HEK293 (cell line): Measurements from ENCODE around the gene PARD3B.

Experiments used
- CTCF ChIA-PET: fragments of 350-600 bp; formaldehyde crosslinking; extraction: SDS; loops from one replicate; lab custom pipeline; 2021; ENCODE audit warnings: antibody characterized with exemption; lab: Yijun Ruan, JAX
- POLR2A ChIA-PET: fragments of 300-600 bp; formaldehyde crosslinking; extraction: SDS; loops from one replicate; lab custom pipeline; 2020; ENCODE audit warnings: antibody characterized with exemption, inconsistent platforms; lab: Yijun Ruan, JAX
- H3K27ac ChIP-seq: fragments of 200-500 bp; sonication (Bioruptor generic); 2 replicates; pipeline ENCODE4 v1.5.1; 2014; ENCODE audit warnings: low read depth, low read length, control low read depth, inconsistent platforms; ENCODE audit errors: extremely low read depth
- H3K36me3 ChIP-seq, 2 experiments: fragments of 200-500 bp in 1 of 2; sonication (Bioruptor generic) in 1 of 2; 1 replicate in 1 of 2; 2 replicates in 1 of 2; pipeline ENCODE4 v1.5.1; 2014 to 2017; ENCODE audit warnings: inconsistent platforms in 2 of 2, low read length in 2 of 2; ENCODE audit not compliant: control insufficient read depth in 2 of 2, insufficient read depth in 1 of 2
- H3K4me1 ChIP-seq: fragments of 200-500 bp; sonication (Bioruptor generic); 2 replicates; pipeline ENCODE4 v1.5.1; 2014; ENCODE audit warnings: mild to moderate bottlenecking, low read length, inconsistent platforms; ENCODE audit not compliant: control insufficient read depth, insufficient read depth
- H3K4me3 ChIP-seq: 2 replicates; pipeline ENCODE4 v1.5.1; 2011; ENCODE audit warnings: low read depth, mild to moderate bottlenecking, control low read depth, low read length, moderate library complexity
- H3K9me3 ChIP-seq: fragments of 200-500 bp; sonication (Bioruptor generic); 2 replicates; pipeline ENCODE4 v1.5.1; 2014; ENCODE audit warnings: low read depth, low read length, inconsistent platforms; ENCODE audit not compliant: control insufficient read depth, insufficient read depth
- OSR2 ChIP-seq: fragments of 450-650 bp; formaldehyde crosslinking; IDR thresholded peaks from 2 replicates; pipeline ENCODE4 v1.5.1; 2016; ENCODE audit warnings: missing biosample characterization, missing genetic modification characterization
- REST ChIP-seq: fragments of 450-650 bp; formaldehyde crosslinking; IDR thresholded peaks from 2 replicates; pipeline ENCODE4 v1.5.1; 2016; ENCODE audit warnings: missing biosample characterization, missing genetic modification characterization
- SP2 ChIP-seq: fragments of 450-650 bp; formaldehyde crosslinking; IDR thresholded peaks from 2 replicates; pipeline ENCODE4 v1.5.1; 2016; ENCODE audit warnings: missing biosample characterization, missing genetic modification characterization
- ZFP3 ChIP-seq: fragments of 450-650 bp; formaldehyde crosslinking; IDR thresholded peaks from 2 replicates; pipeline ENCODE4 v1.5.1; 2016; ENCODE audit warnings: low read depth, missing biosample characterization, missing genetic modification characterization
- ZNF112 ChIP-seq: fragments of 450-650 bp; formaldehyde crosslinking; IDR thresholded peaks from 2 replicates; pipeline ENCODE4 v1.5.0; 2017; ENCODE audit warnings: missing biosample characterization, missing genetic modification characterization
- ZNF138 ChIP-seq: fragments of 450-650 bp; formaldehyde crosslinking; IDR thresholded peaks from 2 replicates; pipeline ENCODE4 v1.5.1; 2016; ENCODE audit warnings: missing biosample characterization, missing genetic modification characterization, borderline replicate concordance
- ZNF24 ChIP-seq: fragments of 450-650 bp; formaldehyde crosslinking; IDR thresholded peaks from 2 replicates; pipeline ENCODE4 v1.5.1; 2016; ENCODE audit warnings: missing biosample characterization, missing genetic modification characterization
- ZNF266 ChIP-seq: fragments of 450-650 bp; formaldehyde crosslinking; IDR thresholded peaks from 2 replicates; pipeline ENCODE4 v1.5.1; 2016; ENCODE audit warnings: missing biosample characterization, missing genetic modification characterization, low read depth
- ZNF514 ChIP-seq: fragments of 450-650 bp; formaldehyde crosslinking; IDR thresholded peaks from 2 replicates; pipeline ENCODE4 v1.5.1; 2016; ENCODE audit warnings: missing biosample characterization, missing genetic modification characterization
- ZNF549 ChIP-seq: fragments of 450-650 bp; IDR thresholded peaks from 2 replicates; pipeline ENCODE4 v1.5.1; 2018; ENCODE audit warnings: missing biosample characterization, missing genetic modification characterization, mild to moderate bottlenecking, inconsistent platforms, moderate library complexity
- ZNF555 ChIP-seq: fragments of 450-650 bp; formaldehyde crosslinking; conservative IDR thresholded peaks from 2 replicates; pipeline ENCODE4 v1.5.1; 2017; ENCODE audit warnings: missing biosample characterization, mild to moderate bottlenecking, missing genetic modification characterization, inconsistent platforms
- ZNF639 ChIP-seq: fragments of 450-650 bp; formaldehyde crosslinking; IDR thresholded peaks from 2 replicates; pipeline ENCODE4 v1.5.1; 2016; ENCODE audit warnings: missing biosample characterization, missing genetic modification characterization
- ZNF645 ChIP-seq: fragments of 450-650 bp; formaldehyde crosslinking; IDR thresholded peaks from 2 replicates; pipeline ENCODE4; 2016; ENCODE audit warnings: missing biosample characterization, missing genetic modification characterization
- ZNF660 ChIP-seq: fragments of 450-650 bp; IDR thresholded peaks from 2 replicates; pipeline ENCODE4 v1.5.1; 2018; ENCODE audit warnings: missing biosample characterization, mild to moderate bottlenecking, missing genetic modification characterization
- ZSCAN18 ChIP-seq: fragments of 450-650 bp; formaldehyde crosslinking; IDR thresholded peaks from 2 replicates; pipeline ENCODE4 v1.5.1; 2016; ENCODE audit warnings: missing biosample characterization, missing genetic modification characterization
- TF ChIP-seq, protein P1 (sequence below): fragments of 450-650 bp; formaldehyde crosslinking; IDR thresholded peaks from 2 replicates; pipeline ENCODE4 v1.5.1; 2017; ENCODE audit warnings: missing biosample characterization, missing genetic modification characterization
- TF ChIP-seq, protein P2 (sequence below): fragments of 450-650 bp; formaldehyde crosslinking; IDR thresholded peaks from 2 replicates; pipeline ENCODE4 v1.5.1; 2016; ENCODE audit warnings: missing biosample characterization, missing genetic modification characterization

The PARD3B gene

DNA sequence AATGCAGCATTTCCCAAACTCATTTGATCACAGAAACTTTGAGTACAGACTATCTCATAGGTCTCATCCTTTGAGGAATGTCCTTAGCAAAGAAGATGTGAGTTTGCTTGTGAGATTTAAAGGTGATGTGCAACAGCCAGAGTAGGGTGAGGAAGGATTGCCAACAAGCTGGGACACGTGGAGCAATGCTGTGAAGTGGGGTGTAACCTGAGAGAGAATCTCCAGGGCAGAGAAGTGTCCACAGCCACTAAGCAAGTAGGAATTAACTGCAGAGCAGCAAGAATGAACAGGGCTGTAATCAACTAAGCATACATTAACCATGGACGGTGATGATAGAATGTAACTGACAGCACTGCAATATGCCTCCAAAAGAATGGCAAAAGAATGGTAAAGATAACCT, 667.1 kb downstream of the PARD3B start (continued):
- TF ChIP-seq ZNF639: no peak
- TF ChIP-seq SP2 (tag by site-specific recombination): no peak

DNA sequence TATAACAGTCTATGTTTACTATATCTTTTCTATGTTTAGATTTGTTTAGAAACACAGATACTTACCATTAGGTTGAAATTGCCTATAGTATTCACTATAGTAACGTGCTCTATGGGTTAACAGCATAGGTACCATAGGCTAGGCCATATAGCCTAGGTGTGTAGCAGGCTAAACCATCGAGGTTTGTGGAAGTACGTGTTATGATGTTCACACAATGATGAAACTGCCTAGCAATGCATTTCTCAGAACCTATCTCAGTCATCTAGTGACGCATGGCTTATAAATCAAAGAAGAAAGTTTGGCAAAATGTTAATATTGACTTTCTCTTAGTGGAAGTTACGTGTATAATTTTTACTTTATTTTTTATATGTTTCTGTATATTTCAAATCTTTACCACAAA, 670.8 kb downstream of the PARD3B start:
- TF ChIP-seq ZNF138 (tag by site-specific recombination): no peak
- no peak for TF ChIP-seq ZSCAN18
- TF ChIP-seq, all 188 proteins: peak for 0
- no peaks in the 10 kb centered on the region for H3K9me3 ChIP-seq
- no peak overlapping the region for H3K27ac ChIP-seq
- no peak overlapping the region for H3K4me3 ChIP-seq
- ChIA-PET CTCF (no interaction called here), POLR2A (no interaction called here)
- H3K4me1 ChIP-seq: no peaks in the 10 kb centered on the region
- no peaks in the 10 kb centered on the region for H3K36me3 ChIP-seq

GRCh38 chr2:205216580-205216979, 671.3 kb downstream of the PARD3B start:
- H3K9me3 ChIP-seq: no peaks in the 10 kb centered on the region
- ChIA-PET CTCF (no interaction called here), POLR2A (no interaction called here)
- no peaks in the 10 kb centered on the region for H3K36me3 ChIP-seq
- TF ChIP-seq ZNF112 (tag by site-specific recombination) (no peak), ZNF555 (tag by site-specific recombination) (no peak)
- H3K4me1 ChIP-seq: no peaks in the 10 kb centered on the region
- H3K27ac ChIP-seq: no peak overlapping the region
- no peak overlapping the region for H3K4me3 ChIP-seq

GRCh38 chr2:205217004-205217403, 671.7 kb downstream of the PARD3B start:
- Histone ChIP-seq H3K9me3 (no peaks in the 10 kb centered on the region), H3K4me3 (no peak overlapping the region), H3K4me1 (no peaks in the 10 kb centered on the region), H3K36me3 (no peaks in the 10 kb centered on the region), H3K27ac (no peak overlapping the region)
- ChIA-PET CTCF (interaction anchor here (0.8 kb wide), 1 partner anchor 459 kb away, joined by 3 read pairs; no protein-coding TSS in a partner anchor), POLR2A (no interaction called here)
- TF ChIP-seq ZNF24 (tag by site-specific recombination) (no peak), REST (0 out of 2 replicates have a peak, but pooled peaks have one; percentile 42)

GRCh38 chr2:205218056-205218455, 672.8 kb downstream of the PARD3B start:
- CTCF ChIA-PET: interaction anchor here (0.6 kb wide), 1 partner anchor 401 kb away, joined by 3 read pairs; no protein-coding TSS in a partner anchor
- POLR2A ChIA-PET: no interaction called here
- Histone ChIP-seq H3K36me3 (no peaks in the 10 kb centered on the region), H3K4me3 (no peak overlapping the region), H3K9me3 (no peaks in the 10 kb centered on the region), H3K27ac (no peak overlapping the region), H3K4me1 (no peaks in the 10 kb centered on the region)
- no peak for TF ChIP-seq OSR2
- no peak for TF ChIP-seq ZNF266 (tag by site-specific recombination)
- no peak for TF ChIP-seq ZNF660
- TF ChIP-seq, protein P1, sequence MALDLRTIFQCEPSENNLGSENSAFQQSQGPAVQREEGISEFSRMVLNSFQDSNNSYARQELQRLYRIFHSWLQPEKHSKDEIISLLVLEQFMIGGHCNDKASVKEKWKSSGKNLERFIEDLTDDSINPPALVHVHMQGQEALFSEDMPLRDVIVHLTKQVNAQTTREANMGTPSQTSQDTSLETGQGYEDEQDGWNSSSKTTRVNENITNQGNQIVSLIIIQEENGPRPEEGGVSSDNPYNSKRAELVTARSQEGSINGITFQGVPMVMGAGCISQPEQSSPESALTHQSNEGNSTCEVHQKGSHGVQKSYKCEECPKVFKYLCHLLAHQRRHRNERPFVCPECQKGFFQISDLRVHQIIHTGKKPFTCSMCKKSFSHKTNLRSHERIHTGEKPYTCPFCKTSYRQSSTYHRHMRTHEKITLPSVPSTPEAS (tag by site-specific recombination): no peak
- no peak for TF ChIP-seq ZNF645
- no peak for TF ChIP-seq ZFP3 (tag by site-specific recombination)
- TF ChIP-seq ZNF514 (tag by site-specific recombination): no peak
- TF ChIP-seq, protein P2, sequence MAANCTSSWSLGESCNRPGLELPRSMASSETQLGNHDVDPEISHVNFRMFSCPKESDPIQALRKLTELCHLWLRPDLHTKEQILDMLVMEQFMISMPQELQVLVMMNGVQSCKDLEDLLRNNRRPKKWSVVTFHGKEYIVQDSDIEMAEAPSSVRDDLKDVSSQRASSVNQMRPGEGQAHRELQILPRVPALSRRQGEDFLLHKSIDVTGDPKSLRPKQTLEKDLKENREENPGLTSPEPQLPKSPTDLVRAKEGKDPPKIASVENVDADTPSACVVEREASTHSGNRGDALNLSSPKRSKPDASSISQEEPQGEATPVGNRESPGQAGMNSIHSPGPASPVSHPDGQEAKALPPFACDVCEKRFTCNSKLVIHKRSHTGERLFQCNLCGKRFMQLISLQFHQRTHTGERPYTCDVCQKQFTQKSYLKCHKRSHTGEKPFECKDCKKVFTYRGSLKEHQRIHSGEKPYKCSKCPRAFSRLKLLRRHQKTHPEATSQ (tag by site-specific recombination): no peak
- no peak for TF ChIP-seq ZNF549 (tag by site-specific recombination)
